Measurements from ENCODE around the gene MEX3D.

DNA sequence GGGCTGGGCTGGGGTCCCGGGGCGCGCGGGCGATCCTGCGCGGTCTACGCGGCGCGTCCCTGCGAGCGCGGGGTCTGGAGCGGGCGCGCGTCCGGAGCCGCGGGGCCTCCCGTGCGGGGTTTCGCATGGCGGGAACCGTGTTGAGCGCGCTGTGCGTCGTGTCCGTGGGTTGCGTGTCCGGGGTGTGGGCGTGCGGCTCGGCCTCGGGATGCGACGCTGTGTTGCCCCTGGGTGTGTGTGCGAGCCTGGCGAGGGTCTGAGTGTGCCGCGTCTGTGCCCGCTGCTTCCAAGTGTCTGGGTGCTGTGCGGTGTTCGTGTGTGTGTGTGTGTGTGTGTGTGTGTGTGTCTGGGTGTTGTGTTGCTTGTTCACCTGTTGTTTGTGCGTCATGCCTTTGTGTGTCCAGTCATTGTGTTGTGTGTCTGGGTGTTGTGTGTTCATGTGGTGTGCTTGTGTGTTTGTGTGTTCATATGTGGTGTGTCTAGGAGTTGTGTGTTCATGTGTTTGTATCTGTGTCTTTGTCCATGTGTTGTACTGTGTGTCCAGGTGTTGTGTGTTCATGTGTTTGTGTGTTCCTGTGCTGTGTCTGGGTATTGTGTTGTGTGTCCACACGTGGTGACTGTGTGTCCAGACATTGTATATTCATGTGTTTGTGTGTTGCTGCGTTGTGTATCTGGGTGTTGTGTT, 43.7 kb downstream of the MEX3D start:
- TF ChIP-seq CTCF (IDR thresholded peaks at IDR 0.05; ENCODE audit: low read length) (no peak), EZH2 (IDR thresholded peaks at IDR 0.05; ENCODE audit: borderline replicate concordance, low read length) (no peak)

All from OCI-LY1 (cell line).